GM19438 (cell line): Measurements from ENCODE around the gene GRB7.
A peak's percentile ranks its signal among the peaks of the same experiment; 100 is the strongest.
"Not testable (repeated sequence)": the region's sequence is repeated elsewhere in the genome, so short reads cannot be mapped to it uniquely, and the experiment has no call there.

Experiments
- ATAC-seq: cut with Tn5 transposase; IDR thresholded peaks from one replicate; pipeline ENCODE4 v1.9.1; 2021; ENCODE audit warnings: low read depth; ENCODE audit not compliant: unreplicated experiment

GRB7 gene

GRCh38 chr17:39730095-39730921, 7.4 kb upstream of the GRB7 start, which contains the start of gene MIEN1:
Gene MIEN1, minus strand, starts transcription at chr17:39730532. Its CDS starts 37 bp downstream, at chr17:39730495.
- peak; percentile 76 for ATAC-seq

- no peak for ATAC-seq
These were observed 5.2 kb upstream of the GRB7 start for GRCh38 chr17:39732586-39732985.

DNA sequence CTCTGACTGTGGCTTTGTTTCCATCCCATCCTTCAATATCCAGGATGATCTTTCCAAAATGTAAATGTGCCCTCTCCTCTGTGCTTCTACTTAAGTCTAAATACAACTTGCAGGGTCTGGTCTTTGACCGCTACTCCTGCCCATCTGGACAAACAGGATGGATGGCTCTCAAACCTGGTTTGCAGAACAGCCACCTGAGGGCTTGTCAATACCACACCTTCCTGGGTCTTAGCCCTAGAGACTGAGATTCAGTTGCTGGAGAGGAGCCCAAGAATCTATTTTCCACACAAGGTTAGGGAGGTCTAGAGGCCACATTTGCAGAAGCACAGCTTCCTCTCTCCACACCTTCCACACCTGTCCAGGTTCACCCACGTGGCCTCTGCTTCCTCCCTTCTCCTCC, 1.9 kb upstream of the GRB7 start:
- no peak for ATAC-seq

- no peak for ATAC-seq
These were observed 1.2 kb upstream of the GRB7 start for GRCh38 chr17:39736319-39737165.

DNA sequence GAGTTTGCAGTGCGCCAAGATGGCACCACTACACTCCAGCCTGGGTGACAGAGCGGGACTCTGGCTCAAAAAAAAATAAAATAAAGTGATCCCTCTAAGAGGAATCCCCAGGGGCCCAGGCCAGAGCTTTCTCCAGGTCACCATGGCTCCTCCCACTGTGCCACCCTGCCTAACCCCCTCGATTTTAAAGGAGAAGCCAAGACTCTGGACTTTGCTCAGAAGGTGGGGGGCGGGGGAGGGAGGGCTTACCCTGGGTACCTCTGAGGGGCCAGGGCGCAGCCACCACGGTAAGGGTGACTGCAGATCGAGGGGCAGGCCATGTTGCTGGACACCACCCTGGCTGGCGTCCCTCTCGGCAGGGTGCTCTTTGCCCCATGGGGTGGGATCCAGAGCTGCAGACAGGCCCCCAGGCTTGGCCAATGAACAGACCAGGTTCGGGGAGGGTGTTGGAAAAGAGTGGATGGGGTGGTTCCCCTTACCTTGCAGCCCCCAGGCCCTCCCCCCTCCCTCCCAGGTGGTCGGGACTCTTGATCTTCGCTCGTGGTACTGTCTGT, 455 bp upstream of the GRB7 start:
- ATAC-seq, result no peak

GRCh38 chr17:39738568-39738901, 797 bp downstream of the GRB7 start:
- ATAC-seq, result no peak

GRCh38 chr17:39738983-39739884, 1.5 kb downstream of the GRB7 start:
- ATAC-seq, result no peak

DNA sequence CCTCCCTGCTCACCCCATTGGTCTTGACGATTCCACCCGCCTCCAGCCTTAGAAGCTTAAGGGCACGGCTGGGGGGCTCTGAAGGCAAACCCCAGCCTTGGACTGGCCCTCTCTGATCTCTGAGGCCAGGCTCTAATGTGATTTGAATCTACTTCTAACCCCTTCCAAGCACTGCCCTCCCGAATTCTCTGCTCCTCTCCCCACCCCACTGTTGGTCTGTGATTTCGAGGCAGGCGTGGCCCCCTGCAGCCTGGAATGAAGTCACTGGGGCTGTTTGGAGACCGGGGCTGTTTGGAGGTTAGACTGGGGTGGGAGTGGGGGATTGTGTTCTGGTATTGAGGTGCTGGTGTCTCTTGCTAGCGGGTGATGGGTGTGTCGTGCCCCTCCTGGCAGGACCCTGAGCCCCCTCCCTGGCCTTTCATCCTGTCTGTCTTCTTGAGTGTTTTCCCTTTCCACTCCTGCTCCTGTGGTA, 2.2 kb downstream of the GRB7 start:
- ATAC-seq, result no peak

- ATAC-seq, result no peak
These were observed 2.8 kb downstream of the GRB7 start for GRCh38 chr17:39740357-39741111.

- no peak for ATAC-seq
These were observed 4.6 kb downstream of the GRB7 start for GRCh38 chr17:39742126-39742855.

DNA sequence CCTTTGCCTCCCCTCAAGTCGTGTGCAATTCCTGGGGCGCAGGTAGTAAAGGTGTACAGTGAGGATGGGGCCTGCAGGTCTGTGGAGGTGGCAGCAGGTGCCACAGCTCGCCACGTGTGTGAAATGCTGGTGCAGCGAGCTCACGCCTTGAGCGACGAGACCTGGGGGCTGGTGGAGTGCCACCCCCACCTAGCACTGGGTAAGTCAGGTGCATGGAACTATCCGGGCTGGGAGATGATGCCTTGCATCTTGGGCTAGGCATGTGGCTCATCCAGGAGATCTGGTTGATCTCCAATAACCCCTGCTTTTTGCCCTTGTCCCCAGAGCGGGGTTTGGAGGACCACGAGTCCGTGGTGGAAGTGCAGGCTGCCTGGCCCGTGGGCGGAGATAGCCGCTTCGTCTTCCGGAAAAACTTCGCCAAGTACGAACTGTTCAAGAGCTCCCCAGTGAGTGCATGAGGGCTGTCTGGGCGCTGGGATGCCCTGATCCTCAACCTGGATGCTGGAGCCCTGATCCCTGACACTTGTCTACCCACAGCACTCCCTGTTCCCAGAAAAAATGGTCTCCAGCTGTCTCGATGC, 5.2 kb downstream of the GRB7 start:
- no peak for ATAC-seq

DNA sequence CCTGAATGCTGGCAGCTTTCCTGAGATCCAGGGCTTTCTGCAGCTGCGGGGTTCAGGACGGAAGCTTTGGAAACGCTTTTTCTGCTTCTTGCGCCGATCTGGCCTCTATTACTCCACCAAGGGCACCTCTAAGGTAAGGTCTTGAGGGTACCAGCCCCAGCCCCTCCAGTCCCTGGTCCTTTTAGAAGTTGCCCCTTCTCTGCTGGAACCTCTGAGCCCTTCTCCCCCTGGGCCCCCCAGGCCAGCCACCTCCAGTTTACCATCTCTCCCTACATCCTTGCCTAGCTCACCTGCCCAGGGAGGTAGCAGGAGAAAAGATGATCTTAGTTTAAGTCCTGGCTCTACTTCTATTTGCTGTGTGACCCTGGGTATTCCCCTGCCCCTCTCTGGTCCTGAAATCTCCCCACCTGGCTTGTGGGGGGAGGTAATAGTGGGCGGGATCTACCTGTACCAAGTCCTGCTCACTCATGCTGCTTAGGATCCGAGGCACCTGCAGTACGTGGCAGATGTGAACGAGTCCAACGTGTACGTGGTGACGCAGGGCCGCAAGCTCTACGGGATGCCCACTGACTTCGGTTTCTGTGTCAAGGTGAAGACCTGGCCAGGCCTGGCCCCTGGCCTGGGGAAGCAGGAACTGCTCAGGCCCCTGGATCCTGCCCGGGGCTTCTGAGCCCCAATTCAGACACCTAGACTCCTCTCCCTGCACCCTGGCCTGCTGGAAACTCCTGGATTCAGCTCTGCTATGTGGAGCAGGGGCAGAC, 6.5 kb downstream of the GRB7 start:
- ATAC-seq, result no peak

- ATAC-seq, result no peak
These were observed 7.1 kb downstream of the GRB7 start for GRCh38 chr17:39744836-39745215.

DNA sequence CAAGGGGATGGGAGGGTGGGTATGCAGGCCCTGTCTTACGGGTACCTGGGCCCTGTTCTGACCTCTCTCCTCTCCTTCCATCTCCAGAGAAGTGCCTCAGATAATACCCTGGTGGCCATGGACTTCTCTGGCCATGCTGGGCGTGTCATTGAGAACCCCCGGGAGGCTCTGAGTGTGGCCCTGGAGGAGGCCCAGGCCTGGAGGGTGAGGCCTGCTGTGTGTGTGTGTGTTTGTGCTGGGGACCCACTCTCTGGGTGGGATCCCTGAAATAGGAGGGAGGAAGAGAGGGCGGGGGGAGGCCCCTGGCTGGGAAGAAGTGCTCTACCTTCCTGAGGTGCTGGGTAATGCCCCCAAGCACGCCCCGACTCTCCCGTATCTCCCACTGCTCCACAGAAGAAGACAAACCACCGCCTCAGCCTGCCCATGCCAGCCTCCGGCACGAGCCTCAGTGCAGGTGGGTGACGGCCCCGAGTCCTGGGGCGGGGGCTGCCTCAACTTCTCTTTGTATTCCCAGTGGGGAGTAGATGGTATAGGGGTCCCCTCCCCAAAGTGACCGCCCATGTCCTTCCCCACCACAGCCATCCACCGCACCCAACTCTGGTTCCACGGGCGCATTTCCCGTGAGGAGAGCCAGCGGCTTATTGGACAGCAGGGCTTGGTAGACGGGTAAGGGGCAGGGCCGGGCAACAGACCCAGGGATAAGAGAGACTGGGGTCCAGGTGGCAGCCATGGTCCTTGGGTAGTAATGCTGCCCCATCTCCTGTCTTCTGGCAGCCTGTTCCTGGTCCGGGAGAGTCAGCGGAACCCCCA, 7.8 kb downstream of the GRB7 start:
- no peak for ATAC-seq

DNA sequence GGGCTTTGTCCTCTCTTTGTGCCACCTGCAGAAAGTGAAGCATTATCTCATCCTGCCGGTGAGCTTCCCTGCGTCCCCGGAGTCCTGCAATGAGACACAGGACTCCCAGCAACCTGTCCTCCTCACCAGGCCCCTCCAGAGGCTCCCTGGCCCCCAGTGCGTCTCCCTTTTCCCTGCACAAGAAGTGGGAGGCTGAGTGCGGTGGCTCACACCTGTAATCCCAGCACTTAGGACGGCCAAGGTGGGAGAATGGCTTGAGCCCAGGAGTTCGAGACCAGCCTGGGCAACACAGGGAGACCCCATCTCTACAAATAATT, 8.4 kb downstream of the GRB7 start:
- ATAC-seq, result no peak

DNA sequence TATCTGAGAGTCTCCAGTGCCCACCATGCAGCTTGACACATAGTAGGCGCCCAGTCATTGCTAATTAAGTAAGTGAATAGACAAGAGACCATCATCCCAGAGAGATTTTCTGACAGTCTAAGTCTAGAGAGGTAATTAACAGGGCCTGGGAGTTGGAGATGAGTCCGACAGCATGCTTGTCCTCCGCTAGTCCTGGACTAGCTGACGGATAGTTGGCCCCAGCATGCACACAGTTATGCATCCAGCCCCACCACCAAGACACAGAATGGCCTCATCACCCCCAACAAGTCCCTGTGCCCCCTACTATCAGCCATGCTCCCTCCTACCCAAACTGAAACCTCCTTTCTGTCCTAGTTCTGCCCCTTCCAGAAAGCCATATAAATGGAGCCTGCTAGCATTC, 10.0 kb downstream of the GRB7 start:
- ATAC-seq, result no peak

- not testable (repeated sequence) for ATAC-seq
These were observed 10.8 kb downstream of the GRB7 start for GRCh38 chr17:39748444-39749034.
